ENCODE measurements around the gene FAM114A2. TPM values are rescaled to one million over a fixed set of nuclear protein-coding genes. Genes with fewer than 3 reads are reported as not detected.

FAM114A2 gene
- total RNA-seq, 4 donors from 2014 or later = 12.2 to 19.0 (median 18.3) TPM

DNA sequence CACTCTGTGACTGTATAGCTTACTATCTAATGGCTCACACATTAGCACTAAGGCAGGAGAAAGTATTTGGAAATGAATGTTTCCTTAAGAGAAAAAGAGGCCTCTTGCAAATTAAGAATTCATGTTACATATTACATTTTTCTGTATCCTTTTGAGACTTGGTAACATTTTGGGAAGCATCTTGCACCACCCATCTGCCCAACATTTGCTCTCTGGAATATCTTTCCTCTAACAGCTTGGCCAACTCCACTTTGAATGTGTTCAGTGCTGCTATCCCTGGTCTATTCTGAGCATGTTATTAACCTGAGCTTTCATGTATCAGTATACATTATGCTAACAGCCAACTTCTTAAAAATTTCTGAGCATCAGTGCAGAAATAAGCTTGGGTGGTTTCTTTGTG lies 27.3 kb upstream of the FAM114A2 start:
- Histone ChIP-seq H3K4me1 (no peaks in the 10 kb centered on the region), H3K4me3 (no peak overlapping the region), H3K9me3 (no peaks in the 10 kb centered on the region), H3K27ac (no peak overlapping the region), H3K36me3 (no peaks in the 10 kb centered on the region), H3K27me3 (no peaks in the 10 kb centered on the region)
- in situ Hi-C loops (cut with MboI; ENCODE audit: low sequenced_read_pairs in 4 of 4) = no loop called here
- DNase-seq (no peak), ATAC-seq (no peak)
- intact Hi-C loops (cut with DNase I; ENCODE audit: low total_unique reads) = no loop called here
- no peak for TF ChIP-seq POLR2A (IDR thresholded peaks at IDR 0.05)
- TF ChIP-seq, protein P1, sequence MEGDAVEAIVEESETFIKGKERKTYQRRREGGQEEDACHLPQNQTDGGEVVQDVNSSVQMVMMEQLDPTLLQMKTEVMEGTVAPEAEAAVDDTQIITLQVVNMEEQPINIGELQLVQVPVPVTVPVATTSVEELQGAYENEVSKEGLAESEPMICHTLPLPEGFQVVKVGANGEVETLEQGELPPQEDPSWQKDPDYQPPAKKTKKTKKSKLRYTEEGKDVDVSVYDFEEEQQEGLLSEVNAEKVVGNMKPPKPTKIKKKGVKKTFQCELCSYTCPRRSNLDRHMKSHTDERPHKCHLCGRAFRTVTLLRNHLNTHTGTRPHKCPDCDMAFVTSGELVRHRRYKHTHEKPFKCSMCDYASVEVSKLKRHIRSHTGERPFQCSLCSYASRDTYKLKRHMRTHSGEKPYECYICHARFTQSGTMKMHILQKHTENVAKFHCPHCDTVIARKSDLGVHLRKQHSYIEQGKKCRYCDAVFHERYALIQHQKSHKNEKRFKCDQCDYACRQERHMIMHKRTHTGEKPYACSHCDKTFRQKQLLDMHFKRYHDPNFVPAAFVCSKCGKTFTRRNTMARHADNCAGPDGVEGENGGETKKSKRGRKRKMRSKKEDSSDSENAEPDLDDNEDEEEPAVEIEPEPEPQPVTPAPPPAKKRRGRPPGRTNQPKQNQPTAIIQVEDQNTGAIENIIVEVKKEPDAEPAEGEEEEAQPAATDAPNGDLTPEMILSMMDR (IDR thresholded peaks at IDR 0.05 in 4 of 5, conservative IDR thresholded peaks at IDR 0.05 in 1 of 5) = no peak

DNA sequence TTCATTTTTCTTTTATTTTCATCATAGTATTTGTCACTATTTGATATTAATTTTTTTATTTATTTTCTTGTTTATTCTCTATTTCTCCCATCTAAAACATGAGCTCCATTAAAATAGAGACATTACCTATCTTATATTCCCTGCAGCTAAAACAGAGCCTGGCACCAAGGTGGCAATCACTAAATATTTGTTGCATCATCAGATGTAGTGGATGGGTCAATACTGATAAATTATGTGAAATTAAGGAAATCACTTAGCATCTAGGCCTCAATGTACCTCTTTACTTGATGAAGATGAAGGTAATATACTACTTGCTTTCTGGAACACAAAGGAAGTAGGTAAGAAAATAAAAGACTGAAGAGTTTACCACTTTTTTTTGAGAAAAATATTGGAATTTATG lies 24.7 kb upstream of the FAM114A2 start:
- Histone ChIP-seq H3K4me1 (peaks cover 2 to 4% of the 10 kb centered on the region in 2 donors), H3K4me3 (no peak overlapping the region), H3K36me3 (no peaks in the 10 kb centered on the region), H3K27me3 (no peaks in the 10 kb centered on the region), H3K9me3 (no peaks in the 10 kb centered on the region), H3K27ac (no peak overlapping the region)
- ATAC-seq (no peak), DNase-seq (no peak)
- TF ChIP-seq, protein P1 (IDR thresholded peaks at IDR 0.05 in 4 of 5, conservative IDR thresholded peaks at IDR 0.05 in 1 of 5) = no peak
- TF ChIP-seq POLR2A (IDR thresholded peaks at IDR 0.05) = no peak
- intact Hi-C loops (cut with DNase I; ENCODE audit: low total_unique reads) = no loop called here
- in situ Hi-C loops (cut with MboI; ENCODE audit: low sequenced_read_pairs in 4 of 4) = no loop called here

DNA sequence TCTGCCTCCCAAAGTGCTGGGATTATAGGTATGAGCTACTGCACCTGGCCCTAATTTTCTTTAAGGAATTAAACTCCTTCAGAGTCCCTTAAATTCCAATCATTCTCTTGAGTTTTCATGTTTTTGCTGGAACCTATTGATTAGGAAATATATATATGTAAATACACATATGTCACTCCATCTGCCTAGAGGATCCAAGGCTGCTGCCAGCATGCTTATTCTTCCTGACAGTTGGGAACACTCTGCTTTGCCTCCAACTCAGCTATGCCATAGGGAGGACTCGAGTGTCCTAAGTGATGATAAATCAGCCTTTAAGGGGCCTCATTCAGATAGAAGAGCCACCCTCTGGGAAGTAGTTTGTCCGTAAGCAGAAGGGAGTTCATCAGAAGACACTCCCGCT lies 21.9 kb upstream of the FAM114A2 start:
- no peak for ATAC-seq
- in situ Hi-C loops (cut with MboI; ENCODE audit: low sequenced_read_pairs in 4 of 4) (no loop called here), intact Hi-C loops (cut with DNase I; ENCODE audit: low total_unique reads) (no loop called here)
- Histone ChIP-seq H3K27me3 (no peaks in the 10 kb centered on the region), H3K27ac (no peak overlapping the region), H3K4me1 (peaks cover 7 to 9% of the 10 kb centered on the region in 2 donors), H3K36me3 (no peaks in the 10 kb centered on the region), H3K9me3 (no peaks in the 10 kb centered on the region), H3K4me3 (no peak overlapping the region)
- TF ChIP-seq, protein P1 (IDR thresholded peaks at IDR 0.05 in 4 of 5, conservative IDR thresholded peaks at IDR 0.05 in 1 of 5) = no peak
- no peak for TF ChIP-seq POLR2A (IDR thresholded peaks at IDR 0.05)
- no peak for DNase-seq

DNA sequence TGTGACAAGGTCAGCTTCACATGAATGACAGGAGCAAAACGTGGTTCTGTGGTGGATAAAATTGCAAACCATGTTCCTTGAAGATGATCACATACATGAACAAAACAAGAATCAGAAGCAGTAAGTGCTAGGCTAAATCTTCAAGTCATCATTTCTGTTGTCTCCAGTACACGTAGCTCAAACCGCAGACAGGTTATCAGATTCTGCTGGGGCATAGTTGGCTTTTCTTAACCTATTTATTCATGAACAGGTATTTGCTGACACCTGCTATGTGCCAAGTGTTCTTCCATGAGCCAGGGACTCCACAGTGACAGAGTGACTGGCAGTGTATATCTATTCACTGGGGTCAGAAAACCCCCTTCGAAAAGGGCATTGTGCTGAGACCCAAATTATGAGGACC lies 20.9 kb upstream of the FAM114A2 start:
- Histone ChIP-seq H3K27ac (no peak overlapping the region), H3K4me1 (peaks cover 7 to 9% of the 10 kb centered on the region in 2 donors), H3K27me3 (no peaks in the 10 kb centered on the region), H3K4me3 (no peak overlapping the region), H3K36me3 (peaks cover 0 to 6% of the 10 kb centered on the region in 2 donors), H3K9me3 (no peaks in the 10 kb centered on the region)
- in situ Hi-C loops (cut with MboI; ENCODE audit: low sequenced_read_pairs in 4 of 4) = no loop called here
- no peak for DNase-seq
- ATAC-seq = no peak
- intact Hi-C loops (cut with DNase I; ENCODE audit: low total_unique reads) = no loop called here
- no peak for TF ChIP-seq POLR2A (IDR thresholded peaks at IDR 0.05)
- TF ChIP-seq, protein P1 (IDR thresholded peaks at IDR 0.05 in 4 of 5, conservative IDR thresholded peaks at IDR 0.05 in 1 of 5) = no peak

DNA sequence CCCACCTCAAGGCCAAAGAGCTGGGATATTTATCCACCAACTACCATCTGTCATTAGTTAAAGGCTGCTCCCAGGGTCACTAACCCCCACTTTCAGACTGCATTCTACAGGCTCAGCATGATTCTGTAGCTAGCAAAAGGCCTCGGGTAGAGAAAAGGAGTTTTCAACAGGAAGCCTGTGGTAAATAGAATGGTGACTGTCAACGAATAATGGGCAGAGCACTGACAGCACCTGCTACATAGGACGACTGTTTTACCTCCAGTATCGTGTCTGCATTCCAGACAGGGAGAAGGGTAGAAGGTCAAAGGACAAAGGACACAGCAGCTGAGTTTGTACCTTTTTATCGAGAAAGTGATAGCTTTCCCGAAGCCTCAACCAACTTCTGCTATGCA lies 20.3 kb upstream of the FAM114A2 start:
- H3K9me3 ChIP-seq = no peaks in the 10 kb centered on the region
- no peak for ATAC-seq
- intact Hi-C loops (cut with DNase I; ENCODE audit: low total_unique reads) = no loop called here
- H3K4me3 ChIP-seq = no peak overlapping the region
- TF ChIP-seq, protein P1 (IDR thresholded peaks at IDR 0.05 in 4 of 5, conservative IDR thresholded peaks at IDR 0.05 in 1 of 5) = no peak
- no peak for TF ChIP-seq POLR2A (IDR thresholded peaks at IDR 0.05)
- peaks cover 7 to 9% of the 10 kb centered on the region in 2 donors for H3K4me1 ChIP-seq
- H3K27ac ChIP-seq = no peak overlapping the region
- peaks cover 0 to 12% of the 10 kb centered on the region in 2 donors for H3K36me3 ChIP-seq
- no peak for DNase-seq
- in situ Hi-C loops (cut with MboI; ENCODE audit: low sequenced_read_pairs in 4 of 4) = no loop called here
- H3K27me3 ChIP-seq = no peaks in the 10 kb centered on the region

Data from gastrocnemius medialis (tissue), 4 donors.